Measurements from ENCODE around the gene CACNA1D.

The CACNA1D gene

DNA sequence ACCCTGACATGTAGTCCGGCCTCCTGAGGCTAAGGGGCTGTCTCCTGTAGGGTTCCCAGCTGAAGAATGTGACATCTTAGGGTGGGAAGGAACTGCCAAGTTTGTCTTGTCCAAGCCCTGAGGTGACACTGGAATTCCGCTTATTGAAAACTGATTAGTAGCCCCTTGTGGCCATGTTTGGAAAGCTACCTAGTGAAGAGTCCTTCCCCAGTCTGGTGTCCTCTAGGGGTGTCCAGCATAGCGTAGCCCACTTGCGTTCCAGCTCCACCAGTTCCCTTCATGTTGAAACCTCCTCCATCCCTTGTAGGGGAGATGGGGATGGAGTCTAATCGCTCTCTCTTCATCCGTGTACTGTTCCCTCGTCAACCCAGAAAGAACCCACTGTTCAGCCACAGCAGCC, 272.3 kb downstream of the CACNA1D start:
- no peak for DNase-seq

DNA sequence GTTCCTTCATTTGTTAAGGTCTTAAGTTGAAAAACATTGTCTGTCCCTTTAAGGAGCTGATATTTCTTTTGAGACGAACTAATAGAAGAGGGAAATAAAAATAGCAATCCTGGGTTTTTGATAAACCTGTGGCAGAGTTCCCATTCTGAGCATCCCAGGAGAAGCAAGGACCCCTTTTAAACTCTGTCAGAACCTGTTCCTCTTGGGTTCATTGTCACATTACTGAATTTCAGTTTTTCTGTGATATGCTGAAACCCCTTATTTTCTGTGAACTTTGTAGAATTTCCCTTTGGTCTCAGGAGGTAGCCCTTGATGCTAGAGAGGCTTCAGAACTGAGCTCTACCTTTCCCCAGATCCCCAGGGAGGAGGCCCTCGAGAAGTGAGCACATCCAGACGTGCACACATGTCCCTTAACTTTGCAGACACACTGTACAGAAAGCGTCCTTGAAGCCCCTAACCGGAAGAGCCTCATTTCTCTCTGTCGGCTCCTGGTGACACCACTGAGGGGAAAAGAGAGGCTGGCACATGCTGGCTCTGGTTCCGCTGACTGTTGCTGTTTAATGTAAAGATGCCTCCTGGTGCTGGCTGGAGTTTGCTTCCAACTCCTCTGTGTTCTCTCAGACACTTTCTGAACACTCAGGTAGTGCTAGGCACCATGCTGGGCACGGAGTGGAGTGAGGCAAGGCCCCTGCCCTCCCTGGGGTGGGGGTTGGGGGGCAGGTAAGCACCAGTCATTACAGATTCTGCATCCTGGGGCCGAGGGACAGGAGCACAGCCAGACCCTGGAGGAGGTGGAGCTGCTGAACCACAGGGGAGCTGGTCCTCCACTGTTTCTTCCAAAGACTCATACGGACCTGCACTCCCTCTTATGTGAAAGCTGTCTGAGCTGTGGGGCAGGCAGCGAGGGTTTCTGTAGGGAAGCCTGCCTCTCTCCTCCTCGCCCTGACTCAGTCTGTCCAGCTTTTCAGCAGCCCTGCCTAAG, 274.4 kb downstream of the CACNA1D start:
- DNase-seq = no peak

- no peak for DNase-seq
Measured at GRCh38 chr3:53772562-53772961, 278.2 kb downstream of the CACNA1D start.

GRCh38 chr3:53773021-53773436, 278.6 kb downstream of the CACNA1D start:
- no peak for DNase-seq

GRCh38 chr3:53773611-53774368, 279.4 kb downstream of the CACNA1D start:
- no peak for DNase-seq

GRCh38 chr3:53774414-53774813, 280.0 kb downstream of the CACNA1D start:
- DNase-seq = no peak

GRCh38 chr3:53775018-53775417, 280.6 kb downstream of the CACNA1D start:
- DNase-seq = no peak

GRCh38 chr3:53775834-53776251, 281.4 kb downstream of the CACNA1D start:
- no peak for DNase-seq

DNA sequence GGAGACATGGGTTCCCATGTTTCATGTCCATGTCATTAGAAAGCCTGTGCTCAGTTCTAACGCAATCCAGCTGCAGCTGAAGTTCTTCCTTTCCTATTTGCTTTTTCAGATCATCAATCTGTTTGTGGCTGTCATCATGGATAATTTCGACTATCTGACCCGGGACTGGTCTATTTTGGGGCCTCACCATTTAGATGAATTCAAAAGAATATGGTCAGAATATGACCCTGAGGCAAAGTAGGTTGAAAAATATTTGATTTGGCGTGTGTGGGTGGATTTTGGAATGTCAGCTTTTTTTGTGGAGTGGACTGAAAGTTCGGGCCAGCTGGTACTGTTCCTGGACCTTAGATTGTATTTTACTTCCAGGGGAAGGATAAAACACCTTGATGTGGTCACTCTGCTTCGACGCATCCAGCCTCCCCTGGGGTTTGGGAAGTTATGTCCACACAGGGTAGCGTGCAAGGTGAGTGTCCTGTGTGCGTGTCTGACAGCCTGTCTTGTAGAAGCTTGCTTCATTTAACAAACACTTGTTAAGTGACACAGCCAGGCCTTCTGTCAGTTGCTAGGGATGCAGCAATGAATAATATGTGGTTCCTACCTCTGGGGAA, 282.2 kb downstream of the CACNA1D start:
- DNase-seq = no peak

DNA sequence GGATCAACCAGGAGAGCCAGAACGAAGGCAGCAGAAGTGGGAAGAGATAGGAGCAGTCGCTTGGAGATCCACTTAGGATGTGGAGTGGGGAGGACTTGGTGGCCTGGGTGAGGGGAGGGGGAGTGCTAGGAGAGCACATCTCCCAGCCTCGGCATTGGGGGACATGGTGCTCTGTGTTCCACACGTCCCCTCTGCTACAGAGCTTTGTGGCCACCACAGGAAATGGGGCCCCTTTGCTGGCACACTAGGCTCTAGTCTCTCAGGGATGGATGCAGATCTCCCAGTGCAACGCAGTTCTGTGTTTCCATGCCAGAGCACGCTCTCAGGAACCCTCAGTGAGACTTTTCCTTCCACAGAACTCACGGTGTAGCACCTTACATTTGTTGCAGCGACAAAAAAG, 283.1 kb downstream of the CACNA1D start:
- DNase-seq = no peak

DNA sequence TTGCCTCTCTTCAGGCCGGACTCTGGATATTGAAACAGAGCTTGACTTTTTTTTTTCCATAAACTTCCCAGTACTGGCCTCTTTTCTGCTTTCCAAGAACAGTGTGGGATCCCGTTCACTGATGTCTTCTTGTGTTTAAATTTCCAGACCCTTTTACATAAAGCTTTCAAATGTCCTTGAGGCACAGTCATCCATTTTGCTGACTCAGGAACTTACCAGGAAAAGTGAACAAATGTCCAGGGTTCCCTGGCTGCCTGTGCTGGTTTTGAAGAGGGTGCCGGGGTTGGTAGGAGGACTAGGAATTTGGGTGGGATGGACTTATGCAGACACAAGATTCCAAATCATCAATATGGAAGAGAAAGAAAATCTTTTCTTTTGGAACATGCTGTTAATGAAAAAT, 283.7 kb downstream of the CACNA1D start:
- DNase-seq = no peak

GRCh38 chr3:53780171-53780570, 285.8 kb downstream of the CACNA1D start:
- no peak for DNase-seq

DNA sequence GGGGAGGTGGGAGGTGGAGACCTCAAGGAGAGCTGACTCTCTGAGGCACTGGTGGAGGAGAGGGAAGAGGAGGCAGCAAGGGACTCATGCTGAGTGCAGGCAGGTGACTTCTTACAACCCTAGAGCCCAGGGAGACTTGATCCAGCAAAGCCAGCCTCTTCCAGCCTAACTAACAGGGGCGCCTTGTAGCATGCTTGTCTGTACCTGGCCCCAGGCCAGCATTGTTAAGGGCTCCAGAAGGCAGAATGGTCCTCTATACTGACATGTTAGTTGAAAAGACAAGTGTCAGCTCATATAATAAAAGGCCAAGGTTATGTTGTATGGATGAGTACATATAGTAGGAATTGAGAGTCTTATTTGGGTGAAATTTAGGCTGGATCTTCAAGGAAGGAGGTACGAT, 286.4 kb downstream of the CACNA1D start:
- no peak for DNase-seq

- DNase-seq = no peak
Measured at GRCh38 chr3:53787016-53787415, 292.6 kb downstream of the CACNA1D start.

GRCh38 chr3:53788038-53788437, 293.6 kb downstream of the CACNA1D start:
- no peak for DNase-seq

- DNase-seq = no peak
Measured at GRCh38 chr3:53789459-53789858, 295.0 kb downstream of the CACNA1D start.

DNA sequence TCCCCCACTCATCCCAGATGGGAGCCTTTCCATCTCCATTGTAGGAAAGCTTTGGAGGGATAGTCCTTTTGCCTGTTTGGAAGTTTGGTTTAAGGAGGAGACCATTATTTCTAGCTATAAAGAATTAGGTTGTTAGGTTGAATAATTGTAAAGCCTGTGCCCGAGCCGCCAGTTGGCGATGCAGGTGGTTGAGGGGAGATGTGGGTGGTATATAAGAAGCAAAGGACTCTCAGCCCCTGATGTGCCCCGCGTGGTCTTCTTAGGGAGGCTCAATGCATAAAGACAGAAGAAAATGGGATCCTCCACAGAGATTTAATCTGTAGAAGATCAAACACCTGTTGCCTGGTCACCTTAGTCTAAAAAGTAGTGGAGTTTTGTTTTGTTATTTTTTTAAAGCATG, 296.1 kb downstream of the CACNA1D start:
- DNase-seq = no peak

DNA sequence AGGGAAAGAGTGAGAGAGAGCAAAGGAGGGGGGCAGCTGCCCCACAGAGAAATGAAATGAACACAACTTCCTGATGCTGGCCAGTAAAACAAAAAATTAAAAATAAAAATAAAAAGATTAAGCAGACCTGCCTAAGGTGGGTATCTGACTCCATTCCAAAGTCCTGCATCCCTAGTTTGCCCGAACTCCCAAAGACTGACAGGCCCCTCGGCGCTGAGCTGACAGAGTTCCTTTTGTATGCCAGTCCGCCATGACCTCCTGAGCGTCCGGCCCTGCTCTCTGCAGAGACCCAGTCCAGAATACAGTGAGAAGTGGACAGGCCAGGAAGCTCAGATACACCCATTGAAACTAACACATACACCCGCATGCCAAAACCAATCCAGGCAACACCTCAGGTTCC, 296.9 kb downstream of the CACNA1D start:
- DNase-seq = no peak

DNA sequence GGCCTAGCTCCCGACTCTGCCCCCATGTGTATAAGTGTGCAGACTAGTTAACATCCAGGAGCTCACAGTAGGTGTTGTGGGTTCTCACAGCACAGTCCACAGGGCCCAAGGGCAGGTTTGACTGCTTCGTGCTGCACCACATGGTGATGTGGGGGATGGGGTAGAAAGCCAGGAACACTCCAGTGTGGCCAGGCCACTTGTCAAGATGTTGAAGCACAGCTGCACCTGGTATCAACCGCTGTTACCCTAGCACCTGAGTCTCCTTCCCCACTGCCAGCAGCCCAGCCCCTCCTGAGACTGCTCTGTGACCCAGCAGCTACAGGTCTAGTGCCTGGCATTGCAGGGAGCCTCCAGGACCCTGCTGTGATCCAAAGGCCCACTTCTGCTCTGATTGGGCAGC, 298.5 kb downstream of the CACNA1D start:
- DNase-seq = no peak

GRCh38 chr3:53794597-53794996, 300.2 kb downstream of the CACNA1D start:
- no peak for DNase-seq

DNA sequence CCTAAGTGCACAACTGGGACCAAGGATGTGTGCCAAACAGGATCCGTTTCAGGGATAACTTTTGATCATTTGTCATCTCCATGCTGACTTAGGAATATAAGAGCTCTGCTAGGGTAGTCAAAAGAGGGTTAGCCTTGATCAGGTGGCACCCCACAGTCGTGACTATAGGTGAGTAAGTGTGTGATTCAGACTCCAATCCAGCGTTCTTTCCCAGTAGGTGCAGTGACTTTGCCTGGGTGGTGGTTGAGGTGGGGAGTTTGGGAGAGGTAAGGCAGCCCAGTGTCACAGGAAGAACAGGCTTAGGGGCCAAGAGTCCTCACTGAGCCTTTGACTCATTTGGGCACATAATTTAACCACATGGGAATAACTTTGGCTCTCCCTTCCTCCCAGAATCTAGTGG, 300.8 kb downstream of the CACNA1D start:
- no peak for DNase-seq

- peak; percentile 9 for DNase-seq
Measured at GRCh38 chr3:53795789-53796560, 301.6 kb downstream of the CACNA1D start.

DNA sequence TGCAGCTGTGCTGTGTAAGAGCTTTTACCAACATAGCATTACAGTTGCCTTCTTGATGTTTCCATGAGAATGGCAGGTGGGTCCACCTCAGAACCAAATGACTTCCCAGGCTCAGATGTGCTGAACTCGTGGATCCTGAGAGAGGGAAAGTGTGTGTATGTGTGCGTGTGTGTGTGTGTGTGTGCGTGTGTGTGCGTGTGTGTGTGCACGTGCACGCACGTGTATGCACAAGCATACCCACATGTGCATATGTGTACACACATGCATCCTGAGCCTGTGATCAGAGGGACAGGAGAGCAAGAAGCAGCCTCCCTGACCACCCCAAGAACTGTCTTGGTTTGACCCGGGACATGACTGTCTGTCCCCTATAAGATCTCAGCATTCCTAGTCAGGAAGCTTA, 303.7 kb downstream of the CACNA1D start:
- DNase-seq = no peak

Measured in NCI-H2227 treated with DMSO at 0.1 percent for 48 hours (cell line).